Stimulated activated CD4-positive, alpha-beta T cell treated with anti-CD3 and anti-CD28 coated beads, Interleukin-1b, Interleukin-23, amount 100 ng/mL, for 4 hours (primary cell): ENCODE measurements around the gene OR1D2.
"Not testable (repeated sequence)": the region's sequence is repeated elsewhere in the genome, so short reads cannot be mapped to it uniquely, and the experiment has no call there.

Source experiments
- DNase-seq, 2 donors: peaks; one replicate each; pipeline ENCODE4 v3.0.0-alpha.2; 2020; ENCODE audit warnings: low read depth in 2 of 2

Gene OR1D2, protein sequence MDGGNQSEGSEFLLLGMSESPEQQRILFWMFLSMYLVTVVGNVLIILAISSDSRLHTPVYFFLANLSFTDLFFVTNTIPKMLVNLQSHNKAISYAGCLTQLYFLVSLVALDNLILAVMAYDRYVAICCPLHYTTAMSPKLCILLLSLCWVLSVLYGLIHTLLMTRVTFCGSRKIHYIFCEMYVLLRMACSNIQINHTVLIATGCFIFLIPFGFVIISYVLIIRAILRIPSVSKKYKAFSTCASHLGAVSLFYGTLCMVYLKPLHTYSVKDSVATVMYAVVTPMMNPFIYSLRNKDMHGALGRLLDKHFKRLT

DNA sequence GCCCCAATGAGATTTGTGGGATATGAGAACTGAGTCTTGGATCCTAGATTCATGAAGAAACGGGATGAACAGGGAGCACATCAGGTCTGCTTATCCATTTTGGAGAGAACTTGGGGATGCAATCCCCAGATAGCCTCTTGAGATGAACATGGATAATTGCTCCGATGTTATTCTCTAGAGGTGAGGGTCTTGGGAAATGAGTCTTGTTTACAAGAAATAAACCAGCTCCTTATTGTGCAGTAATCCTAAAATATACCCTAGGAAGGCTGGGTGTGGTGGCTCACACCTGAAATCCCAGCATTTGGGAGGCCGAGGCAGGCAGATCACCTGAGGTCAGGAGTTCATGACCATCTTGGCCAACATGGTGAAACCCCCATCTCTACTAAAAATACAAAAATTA lies at the start of gene OR1D2:
OR1D2 (minus strand) TSS at position 101 of the 400 bp plus-strand sequence. CDS start 11,426 bp downstream, outside the sequence.
- DNase-seq: no peak

DNA sequence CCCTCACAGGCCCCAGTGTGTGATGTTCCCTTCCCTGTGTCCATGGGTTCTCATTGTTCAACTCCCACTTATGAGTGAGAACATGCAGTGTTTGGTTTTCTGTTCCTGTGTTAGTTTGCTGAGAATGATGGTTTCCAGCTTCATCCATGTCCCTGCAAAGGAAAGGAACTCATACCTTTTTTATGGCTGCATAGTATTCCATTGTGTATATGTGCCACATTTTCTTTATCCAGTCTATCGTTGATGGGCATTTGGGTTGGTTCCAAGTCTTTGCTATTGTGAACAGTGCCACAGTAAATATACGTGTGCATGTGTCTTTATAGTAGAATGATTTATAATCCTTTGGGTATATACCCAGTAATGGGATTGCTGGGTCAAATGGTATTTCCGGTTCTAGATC lies 33.3 kb upstream of the OR1D2 start:
- DNase-seq: not testable (repeated sequence)

DNA sequence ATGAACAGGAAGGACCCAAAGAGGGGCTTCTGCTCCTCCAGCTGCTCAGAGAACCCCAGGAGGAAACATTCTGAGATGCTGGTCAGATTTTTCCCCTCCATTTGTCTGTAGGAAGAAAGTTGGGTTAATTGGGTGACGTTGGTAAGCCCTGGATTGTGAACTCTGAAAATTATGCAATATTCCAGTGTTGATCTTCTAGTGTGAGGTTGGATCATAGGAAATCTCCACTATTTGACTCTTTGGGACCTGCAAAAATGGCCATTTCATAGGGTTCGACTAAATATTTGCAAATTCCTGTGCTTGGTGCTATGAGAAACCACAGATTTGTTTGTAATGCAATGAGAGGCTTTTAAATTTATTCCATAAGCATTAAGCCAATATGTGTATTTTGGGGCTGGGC lies 23.2 kb upstream of the OR1D2 start, which contains the start of gene OR1G1:
OR1G1 (minus strand) TSS at position 101 of the 400 bp plus-strand sequence; CDS start at position 101, 0 bp downstream.
- DNase-seq: no peak

DNA sequence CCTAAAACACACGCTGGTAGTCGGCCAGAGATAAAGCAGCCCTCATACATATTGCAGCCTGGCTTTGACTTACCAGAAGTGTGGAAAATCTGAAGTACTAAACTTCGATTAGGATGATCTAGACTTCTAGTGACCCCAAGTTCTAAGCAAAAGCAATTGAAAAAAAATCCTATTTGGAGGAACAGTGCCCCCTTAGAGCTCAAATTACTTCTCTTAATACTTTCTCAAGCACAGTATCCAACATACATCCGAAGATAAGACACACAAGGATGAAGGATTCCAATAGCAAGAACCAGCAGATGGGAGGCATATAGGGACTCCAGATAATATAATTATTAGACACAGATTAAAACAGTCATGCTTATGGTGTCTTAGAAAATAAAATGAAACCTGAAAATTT lies 30.4 kb downstream of the OR1D2 start:
- not testable (repeated sequence) for DNase-seq

DNA sequence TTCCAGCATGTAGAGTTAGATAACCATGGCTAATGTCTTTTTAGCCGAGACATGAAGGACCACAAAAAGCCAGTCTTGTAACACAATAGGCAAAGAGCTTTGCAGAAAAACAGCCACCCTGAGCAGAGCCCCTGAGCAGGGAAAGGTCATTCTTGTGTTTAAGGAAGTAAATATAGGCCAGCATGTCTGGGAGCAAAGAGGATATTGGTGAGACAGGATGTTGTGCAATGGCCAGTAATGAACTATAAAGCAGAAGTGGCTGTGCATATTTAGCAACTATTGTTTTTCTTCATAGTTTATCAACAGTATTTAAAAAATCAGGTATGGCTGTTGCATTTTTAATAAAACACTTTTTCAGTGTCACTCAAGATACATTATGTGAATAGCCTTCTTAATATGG lies 39.0 kb downstream of the OR1D2 start:
- not testable (repeated sequence) for DNase-seq

DNA sequence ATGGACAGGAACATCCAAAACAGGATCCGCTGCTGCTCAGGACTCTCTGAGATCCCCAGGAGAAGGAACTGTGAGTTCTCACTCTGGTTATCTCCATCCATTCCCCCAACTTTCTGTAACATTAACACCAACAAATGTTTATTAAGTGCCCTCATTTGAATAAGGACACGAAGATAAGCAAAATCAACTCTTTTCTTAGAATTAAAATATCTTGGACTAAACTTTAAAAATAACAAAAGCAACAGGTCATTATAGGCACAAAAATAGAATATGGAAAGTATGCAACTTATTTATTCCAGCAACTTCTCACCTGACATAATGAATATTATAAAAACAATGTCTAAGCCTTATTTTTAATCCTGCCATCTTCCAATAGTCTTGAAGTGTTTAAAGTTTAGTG lies 40.7 kb downstream of the OR1D2 start, which contains the start of gene OR1D5:
OR1D5 (minus strand) TSS at position 101 of the 400 bp plus-strand sequence; CDS start at position 101, 0 bp downstream.
- DNase-seq: not testable (repeated sequence)

DNA sequence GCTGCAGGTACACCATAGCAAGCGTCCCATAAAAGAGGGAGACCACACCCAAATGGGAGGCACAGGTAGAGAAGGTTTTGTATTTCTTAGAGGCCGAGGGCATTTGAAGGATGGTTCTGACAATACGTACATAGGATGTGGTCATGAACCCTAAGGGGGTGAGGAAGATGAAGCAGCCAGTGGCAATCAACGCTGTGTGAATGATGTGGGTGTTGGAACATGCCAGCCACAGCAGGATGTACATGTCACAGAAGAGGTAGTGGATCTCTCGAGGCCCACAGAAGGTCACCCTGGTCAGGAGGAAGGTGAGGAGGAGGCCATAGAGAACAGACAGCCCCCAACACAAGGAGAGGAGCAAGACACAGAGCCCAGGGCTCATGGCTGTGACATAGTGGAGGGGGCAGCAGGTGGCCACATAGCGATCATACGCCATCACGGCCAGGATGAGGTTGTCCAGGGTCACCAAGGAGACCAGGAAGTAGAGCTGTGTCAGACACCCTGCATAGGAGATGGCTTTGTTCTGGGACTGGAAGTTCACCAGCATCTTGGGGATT lies 41.3 kb downstream of the OR1D2 start:
- not testable (repeated sequence) for DNase-seq

DNA sequence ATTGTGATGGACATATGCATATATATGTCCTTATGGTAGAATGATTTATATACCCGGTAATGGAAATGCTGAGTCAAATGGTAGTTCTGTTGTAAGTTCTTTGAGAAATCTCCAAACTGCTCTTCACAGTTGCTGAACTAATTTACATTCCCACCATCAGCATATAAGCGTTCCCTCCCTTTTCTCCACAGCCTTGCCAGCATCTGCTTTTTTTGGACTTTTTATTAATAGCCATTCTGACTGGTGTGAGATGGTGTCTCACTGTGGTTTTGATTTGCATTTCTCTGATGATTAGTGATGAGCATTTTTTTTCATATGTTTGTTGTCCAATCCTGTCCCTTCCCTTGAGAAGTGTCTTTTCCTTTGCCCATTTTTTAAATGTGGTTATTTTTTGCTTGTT lies 49.4 kb downstream of the OR1D2 start:
- DNase-seq: not testable (repeated sequence)

DNA sequence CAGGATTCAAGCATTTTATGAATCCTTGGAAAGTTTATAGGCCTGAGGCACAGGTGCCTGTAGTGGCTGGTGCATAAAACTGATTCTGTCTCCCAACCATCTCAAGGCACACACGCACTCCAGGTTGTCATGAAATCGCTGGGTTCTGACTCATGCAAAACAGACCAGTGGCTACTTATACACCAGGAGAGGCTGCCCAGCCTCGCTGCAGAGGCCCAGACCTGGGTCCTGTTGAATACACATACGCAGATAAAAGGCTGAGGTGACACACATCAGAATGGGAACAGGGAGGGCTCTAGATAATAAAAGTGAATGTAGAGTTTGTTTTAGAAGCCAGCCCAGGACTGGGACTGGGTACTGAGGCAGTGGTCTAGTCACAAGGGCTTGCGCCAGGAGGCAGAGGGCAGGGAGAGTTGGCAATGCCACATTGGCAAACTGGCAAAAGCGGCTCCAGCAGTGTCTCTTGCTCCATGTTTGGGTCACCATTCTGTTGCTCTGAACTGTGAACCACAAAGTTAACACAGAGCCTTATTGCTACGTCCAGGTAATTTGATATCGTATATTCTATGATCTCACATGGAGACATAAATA lies 54.4 kb downstream of the OR1D2 start:
- DNase-seq: no peak

DNA sequence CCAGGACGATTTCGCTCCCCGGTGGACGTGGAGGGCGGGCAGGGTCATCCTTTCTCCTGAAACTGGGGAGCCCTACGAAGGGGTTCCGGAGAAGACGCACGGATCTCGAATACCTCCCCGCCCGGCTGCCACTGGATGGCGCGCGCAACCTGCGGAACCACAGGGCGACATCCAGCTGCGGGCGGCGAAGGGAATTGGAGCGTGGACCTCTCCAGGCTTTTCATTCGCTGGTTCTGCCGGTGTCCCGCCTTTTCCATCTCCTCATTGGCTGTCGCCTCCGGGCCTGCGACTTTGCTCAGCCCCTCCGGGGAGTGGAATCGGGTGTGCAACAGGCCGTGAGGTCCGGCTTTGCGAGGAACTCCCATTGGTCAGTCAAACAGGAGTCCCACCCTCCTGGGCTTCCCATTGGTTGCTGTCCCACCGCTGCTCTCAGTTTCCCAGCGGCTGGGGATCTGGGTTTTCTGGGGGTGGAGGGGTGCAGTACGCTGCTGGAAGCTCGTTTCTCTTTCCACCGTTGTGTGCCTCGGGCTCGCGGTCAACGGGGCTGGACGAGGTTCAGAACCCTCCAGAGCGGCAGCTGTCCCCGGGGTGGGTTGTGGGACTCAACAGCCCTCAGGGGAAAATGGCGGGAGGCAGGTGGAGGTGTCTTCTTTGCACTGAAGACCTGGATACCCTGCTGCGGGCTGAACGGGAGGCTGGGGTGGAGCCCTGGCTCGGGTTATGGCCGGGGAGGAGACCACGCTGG lies 55.3 kb downstream of the OR1D2 start:
- DNase-seq: peak; percentile 83 to 87

DNA sequence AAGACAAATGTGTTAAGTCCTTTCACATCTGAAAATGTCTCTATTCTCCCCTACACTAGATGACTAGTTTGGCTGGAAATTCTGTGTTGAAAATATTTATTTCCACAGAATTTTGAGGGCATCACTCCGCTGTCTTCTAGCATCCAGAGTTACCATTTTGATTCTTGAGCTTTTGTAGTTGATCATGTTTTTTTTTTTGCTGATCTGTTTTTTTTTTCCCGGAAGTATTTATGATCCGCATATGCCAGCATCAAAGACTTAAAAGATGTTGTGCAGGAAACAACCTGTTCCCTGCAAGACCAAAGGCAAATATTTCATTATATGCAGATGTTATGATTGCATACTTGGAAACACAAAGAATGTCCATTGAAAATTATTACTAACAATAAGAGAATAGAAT lies 57.5 kb downstream of the OR1D2 start:
- no peak for DNase-seq

DNA sequence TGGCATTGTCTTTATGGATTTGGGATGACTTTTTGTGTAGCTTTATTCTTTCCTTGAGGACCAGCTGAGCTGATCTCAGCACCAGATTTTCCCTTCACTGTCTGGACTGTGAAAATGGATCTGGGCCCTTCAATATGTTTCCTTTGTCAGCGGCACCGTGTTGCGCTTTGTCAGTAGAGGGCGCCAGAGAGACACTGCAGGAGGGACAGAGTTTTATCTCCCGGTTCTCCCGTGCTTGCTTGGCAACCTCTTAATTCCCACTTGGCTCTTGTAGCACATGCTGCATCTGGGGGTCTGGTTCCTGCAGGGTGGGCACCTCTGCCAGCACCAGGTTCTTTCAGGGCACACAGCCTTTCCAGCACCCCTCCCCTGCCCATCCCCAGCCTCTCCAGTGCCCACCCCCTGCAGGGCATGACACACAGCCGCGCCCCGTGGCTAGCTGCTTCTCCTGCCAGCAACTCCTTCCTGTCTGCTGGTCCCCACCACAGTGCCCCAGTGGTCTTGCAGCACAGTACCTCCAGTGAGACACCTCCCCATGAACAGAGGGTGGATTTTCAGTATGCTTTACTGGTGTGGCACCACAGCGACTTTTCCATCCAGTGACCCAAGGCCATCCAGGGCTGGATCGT lies 60.4 kb downstream of the OR1D2 start:
- no peak for DNase-seq

DNA sequence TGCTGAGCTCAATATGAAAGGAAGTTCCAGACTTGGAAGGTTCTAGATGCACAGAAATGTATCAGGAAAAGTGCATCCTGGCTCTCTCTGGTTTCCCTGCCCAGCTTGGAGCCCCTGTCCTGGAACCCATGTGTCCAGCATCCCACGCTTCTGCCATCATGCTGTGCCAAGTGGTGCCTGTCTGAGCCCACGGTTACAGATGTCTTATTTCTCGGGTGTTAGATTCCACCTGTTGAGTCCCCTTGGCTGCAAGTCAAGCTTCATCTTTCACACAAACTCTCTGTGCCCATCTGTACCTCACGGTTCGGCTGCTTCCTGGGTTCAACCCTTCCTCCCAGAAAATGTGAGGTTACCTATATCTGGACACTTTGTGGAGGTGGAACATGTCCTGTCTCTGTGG lies 63.3 kb downstream of the OR1D2 start:
- no peak for DNase-seq

DNA sequence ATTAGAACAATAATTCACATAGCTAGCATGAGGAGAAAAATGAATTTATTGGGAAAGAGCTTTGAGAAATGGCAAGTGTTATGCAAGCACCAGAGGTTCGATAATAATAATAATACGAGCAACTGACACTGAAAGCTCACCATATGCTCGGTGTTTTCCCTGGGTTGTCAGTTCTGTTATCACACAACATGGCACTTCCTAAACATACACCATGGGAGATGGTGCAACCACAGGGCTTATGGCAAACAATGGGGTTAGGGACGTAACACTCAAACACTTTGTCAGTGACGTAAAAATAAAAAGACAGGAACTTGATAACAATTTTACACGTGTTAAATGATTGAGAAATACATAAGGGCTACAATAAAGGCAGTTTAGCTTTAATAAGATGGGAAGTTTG lies 64.5 kb downstream of the OR1D2 start:
- no peak for DNase-seq

DNA sequence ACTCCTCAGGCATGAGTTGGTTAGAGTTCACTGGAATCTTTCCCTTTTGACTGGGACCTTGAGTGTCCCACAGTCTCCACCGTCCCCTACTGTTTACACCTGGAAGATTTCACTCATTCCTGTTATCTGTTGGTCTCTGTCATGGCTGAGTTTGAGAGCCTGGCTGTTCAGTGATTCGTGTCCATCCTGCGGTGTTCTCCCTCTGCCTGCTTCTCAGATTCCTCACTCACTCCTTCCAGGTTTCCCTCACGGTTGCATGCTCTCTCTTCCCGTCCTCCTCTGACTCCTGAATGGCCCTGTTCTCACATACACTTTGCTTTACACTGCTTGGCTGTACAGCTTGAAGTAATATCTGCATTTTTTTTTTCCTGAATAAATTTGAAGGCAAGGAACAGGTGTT lies 65.3 kb downstream of the OR1D2 start:
- DNase-seq: no peak
